Colonic mucosa (tissue), 4 donors: Measurements from ENCODE around the gene LINC00632. TPM values are rescaled to one million over a fixed set of nuclear protein-coding genes. Genes with fewer than 3 reads are reported as not detected.
A peak's percentile ranks its signal among the peaks of the same experiment; 100 is the strongest.

Experiments used
- DNase-seq: peaks from one replicate; pipeline ENCODE4 v3.0.0-alpha.2; 2020
- H3K27ac ChIP-seq: fragments of 200-600 bp; one replicate; pipeline ENCODE4 v1.8.0; 2021
- H3K27me3 ChIP-seq: fragments of 200-600 bp; one replicate; pipeline ENCODE4 v1.8.0; 2021
- H3K36me3 ChIP-seq: fragments of 200-600 bp; one replicate; pipeline ENCODE4 v1.8.0; 2021
- H3K4me1 ChIP-seq: fragments of 200-600 bp; one replicate; pipeline ENCODE4 v1.8.0; 2021; ENCODE audit warnings: mild to moderate bottlenecking
- H3K4me3 ChIP-seq: fragments of 200-600 bp; one replicate; pipeline ENCODE4 v1.8.0; 2021
- H3K9ac ChIP-seq, 2 donors: one replicate each; pipeline ENCODE4 v1.7.0; 2013; ENCODE audit warnings: control low read depth in 2 of 2, low read depth in 2 of 2, low read length in 2 of 2
- H3K9me3 ChIP-seq: fragments of 200-600 bp; one replicate; pipeline ENCODE4 v1.8.0; 2021
- CTCF ChIP-seq: fragments of 200-600 bp; IDR thresholded peaks from one replicate; pipeline ENCODE4 v1.8.0; 2022; ENCODE audit warnings: antibody characterized with exemption, mild to moderate bottlenecking
- intact Hi-C: fragments of 100-400 bp; cut with DNase I; formaldehyde crosslinking; loops from one replicate; pipeline ENCODE4 v1.14.1; 2022
- total RNA-seq, 2 donors: library from RNA; stranded (reverse); fragmentation: NEBNext Ultra II Directional in 1 of 2; extraction: Animal tissue kit (Norgen Biotek cat#: 25700) in 1 of 2; gene quantifications; one replicate each; pipeline ENCODE4 v1.2.1, GENCODE V29; 2021
- donor health status: healthy.
- donor health status: DM: no; HTN: no; CAD: no.
- donor health status: DM: no; HTN: no; CAD: no.

Gene LINC00632
- total RNA-seq, 2 donors from 2014 or later = 12.1 to 27.3 TPM

DNA sequence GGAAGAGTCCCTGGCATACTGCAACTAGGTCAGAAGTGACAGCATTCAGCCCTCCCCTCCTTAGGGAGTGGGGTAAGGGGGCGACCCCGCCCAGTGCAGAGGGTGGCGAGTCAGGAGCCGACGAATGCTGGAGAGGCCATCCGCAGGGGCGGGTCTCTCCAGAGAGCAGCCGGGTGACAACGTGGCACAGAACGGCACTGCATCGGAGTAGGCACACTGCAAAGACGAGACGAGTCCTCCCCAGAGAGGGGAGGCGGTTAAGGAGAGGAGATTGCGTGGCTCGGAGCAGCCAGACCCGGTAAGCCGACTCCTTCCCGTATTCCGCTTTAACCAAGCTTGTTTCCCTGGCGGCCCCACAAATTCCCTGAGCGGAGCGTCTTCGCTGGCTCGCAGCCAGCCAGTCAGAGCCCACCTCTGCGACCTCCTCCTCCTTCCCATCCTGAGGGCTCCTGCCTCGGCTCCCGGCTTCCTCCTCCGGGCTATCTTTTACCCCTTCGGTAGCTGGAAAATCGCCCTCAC lies 54.9 kb downstream of the LINC00632 start:
- intact Hi-C loops = no loop called here
- Histone ChIP-seq H3K27ac (no peak overlapping the region), H3K36me3 (no peaks in the 10 kb centered on the region), H3K9me3 (no peaks in the 10 kb centered on the region), H3K9ac (no peak overlapping the region), H3K4me3 (peak overlapping the region; percentile 8), H3K4me1 (no peaks in the 10 kb centered on the region), H3K27me3 (peaks cover 11% of the 10 kb centered on the region)
- DNase-seq = no peak
- TF ChIP-seq CTCF = no peak

DNA sequence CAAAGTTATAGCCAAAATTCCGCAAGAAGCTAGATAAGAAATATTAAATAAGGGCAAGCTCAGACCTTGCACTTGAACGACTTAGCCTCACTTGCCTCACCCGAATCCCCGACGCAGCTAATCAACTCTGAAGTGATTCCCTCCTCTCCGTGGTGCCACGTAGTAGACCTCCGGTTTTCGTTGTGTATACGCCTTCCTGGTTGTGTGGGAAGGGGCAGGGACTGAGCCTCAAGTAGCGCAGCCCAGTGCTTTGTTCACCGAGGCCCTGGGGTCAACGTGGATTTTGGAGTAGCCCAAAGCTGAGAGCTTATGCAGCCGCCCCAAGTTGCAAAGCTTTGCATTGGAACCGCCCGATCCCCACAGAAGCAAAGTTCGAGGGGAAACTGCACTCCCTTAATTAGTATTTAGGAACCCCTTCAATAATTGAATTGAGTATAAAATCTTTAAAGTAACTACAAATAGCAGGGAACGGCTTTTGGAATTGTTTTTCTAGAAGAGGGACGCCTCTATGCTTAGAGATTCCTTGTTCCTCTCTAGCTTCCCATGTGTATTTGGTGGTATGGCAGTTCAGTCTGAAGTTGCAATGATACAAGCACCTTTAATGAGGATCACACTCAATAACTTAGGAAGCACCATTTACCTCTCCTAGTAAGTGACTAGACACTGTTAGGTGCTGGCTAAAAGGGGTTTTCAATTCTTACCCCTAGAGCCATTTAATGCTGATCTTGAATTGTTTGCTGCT lies 55.7 kb downstream of the LINC00632 start:
- TF ChIP-seq CTCF = no peak
- Histone ChIP-seq H3K4me1 (no peaks in the 10 kb centered on the region), H3K9me3 (no peaks in the 10 kb centered on the region), H3K36me3 (no peaks in the 10 kb centered on the region), H3K27me3 (peaks cover 11% of the 10 kb centered on the region), H3K27ac (no peak overlapping the region), H3K4me3 (peak overlapping the region; percentile 8), H3K9ac (no peak overlapping the region)
- intact Hi-C loops = no loop called here
- DNase-seq = no peak

GRCh38 chrX:140766024-140766611 lies 56.6 kb downstream of the LINC00632 start:
- Histone ChIP-seq H3K27ac (no peak overlapping the region), H3K36me3 (no peaks in the 10 kb centered on the region), H3K4me3 (no peak overlapping the region), H3K9me3 (no peaks in the 10 kb centered on the region), H3K27me3 (peaks cover 11% of the 10 kb centered on the region), H3K9ac (no peak overlapping the region), H3K4me1 (no peaks in the 10 kb centered on the region)
- intact Hi-C loops = no loop called here
- peak; percentile 82 for TF ChIP-seq CTCF
- peak; percentile 32 for DNase-seq

DNA sequence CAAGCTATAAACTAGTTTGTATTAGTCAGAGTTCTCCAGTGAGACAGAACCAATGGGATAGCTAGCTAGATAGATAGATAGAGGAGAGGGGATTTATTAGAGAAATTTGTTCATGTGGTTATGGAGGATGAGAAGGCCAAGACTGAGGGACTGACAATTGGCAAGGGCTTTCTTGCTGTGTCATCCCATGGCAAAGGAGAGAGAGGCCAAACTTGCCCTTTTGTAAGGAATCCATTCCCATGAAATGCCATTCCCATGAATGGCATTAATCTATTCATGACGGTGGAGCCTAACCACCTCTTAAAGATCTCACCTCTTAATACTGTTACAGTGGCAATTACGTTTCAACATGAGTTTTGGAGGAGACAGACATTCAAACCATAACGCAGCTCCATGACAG lies 58.1 kb downstream of the LINC00632 start:
- H3K4me1 ChIP-seq = no peaks in the 10 kb centered on the region
- H3K9me3 ChIP-seq = no peaks in the 10 kb centered on the region
- H3K9ac ChIP-seq = no peak overlapping the region
- no peak overlapping the region for H3K4me3 ChIP-seq
- intact Hi-C loops = no loop called here
- no peaks in the 10 kb centered on the region for H3K36me3 ChIP-seq
- H3K27me3 ChIP-seq = peaks cover 11% of the 10 kb centered on the region
- DNase-seq = no peak
- no peak for TF ChIP-seq CTCF
- no peak overlapping the region for H3K27ac ChIP-seq

DNA sequence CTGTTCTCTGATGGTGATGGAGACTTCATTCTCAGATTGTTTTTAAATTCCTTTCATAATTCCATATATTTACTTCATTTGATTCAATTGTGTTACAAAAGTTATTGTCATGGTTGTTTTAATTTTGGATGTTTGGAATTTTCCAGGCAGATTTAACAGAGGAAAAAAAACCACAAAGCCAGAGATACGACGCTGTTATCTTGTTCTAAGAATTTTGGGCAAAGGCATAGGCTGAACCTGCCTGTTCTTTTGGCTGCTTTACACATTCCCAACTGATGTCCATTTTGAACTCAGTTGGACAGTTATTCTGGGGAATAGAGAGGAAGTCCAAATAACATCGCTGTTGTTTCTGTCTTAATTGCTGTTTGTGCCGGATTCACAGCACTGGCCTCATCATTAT lies 65.7 kb downstream of the LINC00632 start:
- Histone ChIP-seq H3K4me1 (no peaks in the 10 kb centered on the region), H3K27me3 (no peaks in the 10 kb centered on the region)
- intact Hi-C loops = no loop called here

More for the DNA sequence above, 65.7 kb downstream of the LINC00632 start:
- Histone ChIP-seq H3K9ac (no peak overlapping the region), H3K27ac (no peak overlapping the region), H3K9me3 (no peaks in the 10 kb centered on the region), H3K36me3 (no peaks in the 10 kb centered on the region), H3K4me3 (no peak overlapping the region)
- no peak for DNase-seq
- no peak for TF ChIP-seq CTCF
